ENCODE data around the gene MTHFD1.
A peak's percentile ranks its signal among the peaks of the same experiment; 100 is the strongest.

MTHFD1 gene

GRCh38 chr14:64447876-64448670 lies 59.9 kb downstream of the MTHFD1 start:
- no peak for DNase-seq

GRCh38 chr14:64450255-64450654 lies 62.1 kb downstream of the MTHFD1 start:
- DNase-seq: no peak

GRCh38 chr14:64454671-64455070 lies 66.5 kb downstream of the MTHFD1 start:
- DNase-seq: no peak

- no peak for DNase-seq
Observed at GRCh38 chr14:64459405-64460136, 71.4 kb downstream of the MTHFD1 start.

GRCh38 chr14:64461221-64461620 lies 73.1 kb downstream of the MTHFD1 start:
- no peak for DNase-seq

GRCh38 chr14:64463195-64463594 lies 75.0 kb downstream of the MTHFD1 start:
- DNase-seq: no peak

- no peak for DNase-seq
Observed at GRCh38 chr14:64463873-64464272, 75.7 kb downstream of the MTHFD1 start.

- no peak for DNase-seq
Observed at GRCh38 chr14:64464651-64465050, 76.5 kb downstream of the MTHFD1 start.

- peak; percentile 65 to 70 for DNase-seq
Observed at GRCh38 chr14:64465191-64465822, 77.2 kb downstream of the MTHFD1 start, which contains the start of gene AKAP5. Gene AKAP5, plus strand, starts transcription at chr14:64465499. Its CDS starts 2,896 bp downstream, at chr14:64468395.

- no peak for DNase-seq
Observed at GRCh38 chr14:64465831-64466554, 77.8 kb downstream of the MTHFD1 start.

- DNase-seq: no peak
Observed at GRCh38 chr14:64467101-64467500, 78.9 kb downstream of the MTHFD1 start.

GRCh38 chr14:64467566-64467965 lies 79.4 kb downstream of the MTHFD1 start:
- DNase-seq: no peak

GRCh38 chr14:64468451-64468850 lies 80.3 kb downstream of the MTHFD1 start:
- no peak for DNase-seq

GRCh38 chr14:64474041-64474440 lies 85.9 kb downstream of the MTHFD1 start:
- no peak for DNase-seq

GRCh38 chr14:64474698-64475097 lies 86.5 kb downstream of the MTHFD1 start:
- no peak for DNase-seq

- DNase-seq: no peak
Observed at GRCh38 chr14:64475585-64476273, 87.6 kb downstream of the MTHFD1 start.

- no peak for DNase-seq
Observed at GRCh38 chr14:64476438-64476837, 88.3 kb downstream of the MTHFD1 start.

GRCh38 chr14:64478634-64479250 lies 90.6 kb downstream of the MTHFD1 start:
- DNase-seq: no peak

- DNase-seq: no peak
Observed at GRCh38 chr14:64488590-64489099, 100.5 kb downstream of the MTHFD1 start.

GRCh38 chr14:64491637-64492036 lies 103.5 kb downstream of the MTHFD1 start:
- DNase-seq: no peak

GRCh38 chr14:64493455-64493854 lies 105.3 kb downstream of the MTHFD1 start:
- no peak for DNase-seq

GRCh38 chr14:64495252-64495651 lies 107.1 kb downstream of the MTHFD1 start:
- DNase-seq: no peak

All from stimulated activated CD4-positive, alpha-beta T cell treated with anti-CD3 and anti-CD28 coated beads, Interleukin-2, amount 100 ng/mL, for 24 hours (primary cell).